Erythroblast (primary cell): ENCODE measurements around the gene NETO2.

Source experiments
- GATA1 ChIP-seq: IDR thresholded peaks from 2 replicates; pipeline ENCODE4 v1.6.1; 2011; ENCODE audit warnings: low read depth, mild to moderate bottlenecking, control low read depth, low read length, moderate library complexity
- POLR2A ChIP-seq: IDR thresholded peaks from 2 replicates; pipeline ENCODE4 v1.6.1; 2011; ENCODE audit warnings: mild to moderate bottlenecking, low read length

GRCh38 chr16:47053895-47054294 lies 89.8 kb downstream of the NETO2 start:
- TF ChIP-seq POLR2A: no peak
- no peak for TF ChIP-seq GATA1
